Stimulated activated CD4-positive, alpha-beta T cell treated with anti-CD3 and anti-CD28 coated beads, TNF-alpha, amount 100 ng/mL, for 4 hours (primary cell): ENCODE results near the gene KCNJ3.

Experiments
- DNase-seq, 3 experiments: peaks; one replicate each; pipeline ENCODE4 v3.0.0-alpha.2; 2020; ENCODE audit warnings: low read depth in 3 of 3

KCNJ3 gene

GRCh38 chr2:154707994-154708575 lies 9.6 kb downstream of the KCNJ3 start:
- DNase-seq, result no peak

GRCh38 chr2:154709215-154709614 lies 10.7 kb downstream of the KCNJ3 start:
- no peak for DNase-seq

- DNase-seq, result no peak
These were observed 11.6 kb downstream of the KCNJ3 start for GRCh38 chr2:154710078-154710477.

GRCh38 chr2:154710685-154711084 lies 12.2 kb downstream of the KCNJ3 start:
- no peak for DNase-seq

GRCh38 chr2:154713675-154714074 lies 15.2 kb downstream of the KCNJ3 start:
- no peak for DNase-seq

GRCh38 chr2:154720651-154721050 lies 22.2 kb downstream of the KCNJ3 start:
- no peak for DNase-seq

GRCh38 chr2:154724194-154724797 lies 25.8 kb downstream of the KCNJ3 start:
- no peak for DNase-seq

GRCh38 chr2:154740361-154740760 lies 41.9 kb downstream of the KCNJ3 start:
- DNase-seq, result no peak

GRCh38 chr2:154758871-154759270 lies 60.4 kb downstream of the KCNJ3 start:
- no peak for DNase-seq

GRCh38 chr2:154762638-154763037 lies 64.1 kb downstream of the KCNJ3 start:
- DNase-seq, result no peak

GRCh38 chr2:154771664-154772284 lies 73.3 kb downstream of the KCNJ3 start:
- no peak for DNase-seq

- DNase-seq, result no peak
These were observed 78.3 kb downstream of the KCNJ3 start for GRCh38 chr2:154776825-154777224.

- no peak for DNase-seq
These were observed 95.9 kb downstream of the KCNJ3 start for GRCh38 chr2:154794406-154794805.

GRCh38 chr2:154795651-154796050 lies 97.2 kb downstream of the KCNJ3 start:
- DNase-seq, result no peak

GRCh38 chr2:154804451-154804850 lies 106.0 kb downstream of the KCNJ3 start:
- DNase-seq, result no peak

GRCh38 chr2:154813636-154814035 lies 115.1 kb downstream of the KCNJ3 start:
- DNase-seq, result no peak

- DNase-seq, result no peak
These were observed 116.4 kb downstream of the KCNJ3 start for GRCh38 chr2:154814856-154815255.

GRCh38 chr2:154825358-154825757 lies 126.9 kb downstream of the KCNJ3 start:
- DNase-seq, result no peak

GRCh38 chr2:154826827-154827226 lies 128.3 kb downstream of the KCNJ3 start:
- DNase-seq, result no peak

- no peak for DNase-seq
These were observed 128.8 kb downstream of the KCNJ3 start for GRCh38 chr2:154827286-154827685.

GRCh38 chr2:154832711-154833110 lies 134.2 kb downstream of the KCNJ3 start:
- DNase-seq, result no peak

GRCh38 chr2:154836632-154837031 lies 138.1 kb downstream of the KCNJ3 start:
- no peak for DNase-seq

GRCh38 chr2:154837035-154837434 lies 138.5 kb downstream of the KCNJ3 start:
- DNase-seq, result no peak
